ENCODE measurements around the gene EHMT1.

The EHMT1 gene

GRCh38 chr9:137676998-137677397 is 58.2 kb downstream of the EHMT1 start:
- DNase-seq: no peak

GRCh38 chr9:137678202-137678601 is 59.4 kb downstream of the EHMT1 start:
- DNase-seq: no peak

DNA sequence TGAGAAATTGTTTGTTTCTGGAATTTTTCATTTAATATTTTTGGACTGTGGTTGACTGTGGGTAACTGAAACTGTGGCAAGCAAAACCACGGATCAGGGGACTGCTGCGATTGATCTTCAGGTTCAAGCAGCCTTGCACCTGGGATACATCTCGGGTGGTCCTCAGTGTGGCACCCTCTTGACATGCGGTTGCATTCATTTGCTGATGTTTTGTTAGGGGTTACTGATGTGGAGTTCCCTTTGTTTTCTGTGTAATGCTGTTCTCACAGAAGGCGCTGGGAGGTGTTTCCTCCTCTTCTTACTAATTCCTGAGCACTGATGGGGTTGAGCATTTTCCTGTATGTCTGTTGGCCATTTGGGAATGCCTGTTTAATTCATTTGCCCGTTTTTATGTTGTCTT is 60.4 kb downstream of the EHMT1 start:
- DNase-seq: no peak

DNA sequence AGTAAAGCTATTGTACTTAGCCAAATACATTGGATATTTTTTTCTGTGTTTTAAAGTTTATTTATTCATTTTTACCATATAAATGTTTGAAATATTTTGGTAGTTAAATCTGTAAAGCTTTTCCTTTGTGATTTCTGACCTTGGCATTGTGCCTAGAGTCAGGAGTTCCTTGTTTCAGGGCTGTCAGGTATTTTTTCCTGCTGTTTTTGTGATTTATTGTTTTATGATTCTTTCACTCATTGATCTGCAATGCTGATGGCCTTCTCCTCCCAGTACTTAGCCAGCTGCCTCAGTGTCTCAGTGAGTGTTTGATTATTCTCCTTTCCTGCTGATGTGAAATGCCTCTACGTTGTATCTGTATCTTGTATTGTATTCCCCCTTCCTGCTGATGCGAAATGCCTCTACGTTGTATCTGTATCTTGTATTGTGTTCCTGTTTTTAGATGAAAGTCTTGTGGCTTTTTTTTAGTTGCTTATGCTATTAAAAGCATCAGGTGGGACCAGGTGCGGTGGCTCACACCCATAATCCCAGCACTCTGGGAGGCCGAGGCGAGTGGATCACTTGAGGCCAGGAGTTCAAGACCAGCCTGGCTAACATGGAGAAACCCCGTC is 61.0 kb downstream of the EHMT1 start:
- DNase-seq: no peak

GRCh38 chr9:137680444-137681358 is 61.9 kb downstream of the EHMT1 start:
- no peak for DNase-seq

DNA sequence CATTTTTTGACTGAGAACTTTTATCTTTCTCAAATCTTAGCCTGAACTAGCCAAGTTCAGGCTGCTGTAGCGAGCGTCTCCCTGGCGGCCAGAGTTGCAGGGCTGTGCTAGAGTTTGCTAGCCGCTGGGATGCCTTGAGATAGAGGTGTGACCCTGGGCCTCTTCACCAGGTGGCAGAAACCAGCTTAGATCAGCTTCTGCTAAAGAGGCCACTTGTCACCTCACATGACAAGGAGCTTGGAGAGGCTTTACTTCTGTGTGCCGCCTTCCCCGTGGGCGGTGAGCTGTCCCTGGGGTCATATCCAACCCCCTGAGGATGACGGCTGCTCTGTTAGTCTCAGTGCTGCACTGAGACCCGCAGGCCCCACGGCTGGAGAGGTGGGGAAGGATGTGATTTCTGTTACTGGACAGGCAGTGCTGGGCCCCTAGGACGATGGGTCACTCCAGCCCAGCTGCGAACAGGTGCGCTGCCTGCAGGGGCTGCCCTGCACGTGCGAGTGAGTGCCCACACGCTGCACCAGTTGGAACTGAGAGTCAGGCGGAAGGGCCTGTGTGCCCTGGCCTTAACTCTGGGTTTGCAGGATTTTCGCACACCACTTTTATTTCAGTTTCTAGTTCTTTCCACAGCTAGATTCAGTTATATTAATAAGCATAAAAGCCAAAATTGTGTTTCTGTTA is 63.8 kb downstream of the EHMT1 start:
- DNase-seq: no peak

DNA sequence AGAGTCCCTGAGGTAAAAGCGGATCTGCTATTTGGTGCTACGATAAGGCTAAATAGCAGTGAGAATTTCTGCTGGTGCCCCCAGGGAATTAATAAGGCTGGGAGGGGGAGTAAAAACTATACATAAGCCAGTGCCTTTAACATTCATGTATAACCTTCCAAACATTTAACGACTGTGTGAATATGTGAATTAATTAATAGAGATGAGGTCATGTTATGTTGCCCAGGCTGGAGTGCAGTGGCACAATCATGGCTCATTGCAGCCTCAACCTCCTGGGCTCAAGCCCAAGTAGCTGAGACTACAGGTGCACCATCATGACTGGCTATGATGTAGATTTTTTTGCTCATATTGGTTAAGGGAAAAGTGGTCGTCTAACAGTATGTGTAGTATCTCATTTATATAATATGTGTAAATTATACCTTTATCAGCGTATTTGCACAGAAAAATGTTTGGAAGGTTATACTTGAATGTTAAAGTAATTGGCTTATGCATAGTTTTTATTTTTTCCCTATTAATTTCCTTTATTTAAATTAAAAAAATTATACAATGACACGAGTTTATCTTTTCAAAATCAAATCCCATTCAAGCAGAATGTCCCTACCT is 64.6 kb downstream of the EHMT1 start:
- no peak for DNase-seq

DNA sequence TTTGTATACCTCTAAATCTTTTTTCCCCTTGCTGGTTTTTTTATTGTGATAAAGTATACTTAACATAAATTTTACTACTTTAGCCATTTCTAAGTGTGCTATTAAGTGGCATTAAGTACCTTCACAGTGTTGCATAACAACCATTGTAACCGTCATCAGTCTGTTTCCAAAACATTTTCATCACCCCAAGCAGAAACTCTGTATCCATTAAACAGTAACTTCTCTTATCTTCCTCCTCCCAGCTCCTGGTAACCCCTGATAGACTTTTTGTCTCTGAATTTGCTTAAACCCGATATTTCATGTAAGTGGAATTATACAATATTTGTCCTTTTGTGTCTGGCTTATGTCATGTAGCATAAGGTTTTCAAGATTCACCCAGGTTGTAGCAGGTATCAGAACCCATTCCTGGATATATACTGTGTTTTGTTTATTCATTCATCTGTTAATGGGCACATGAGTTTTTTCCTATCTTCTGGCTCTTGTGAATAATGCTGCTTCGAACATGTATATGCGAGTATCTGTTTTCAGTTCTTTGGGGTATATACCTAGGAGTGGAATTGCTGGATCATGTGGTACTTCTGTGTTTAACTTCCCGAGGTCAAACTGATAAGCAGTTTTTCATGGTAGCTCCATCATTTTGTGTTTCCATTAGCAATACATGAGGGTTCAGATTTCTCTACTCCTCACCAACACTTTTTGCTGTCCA is 66.4 kb downstream of the EHMT1 start:
- no peak for DNase-seq

- no peak for DNase-seq
Measured at GRCh38 chr9:137685741-137686420, 67.1 kb downstream of the EHMT1 start.

- DNase-seq: no peak
Measured at GRCh38 chr9:137688261-137688660, 69.5 kb downstream of the EHMT1 start.

GRCh38 chr9:137688725-137689124 is 69.9 kb downstream of the EHMT1 start:
- DNase-seq: no peak

- no peak for DNase-seq
Measured at GRCh38 chr9:137689745-137690529, 71.1 kb downstream of the EHMT1 start.

- no peak for DNase-seq
Measured at GRCh38 chr9:137690930-137691645, 72.3 kb downstream of the EHMT1 start.

- DNase-seq: no peak
Measured at GRCh38 chr9:137691646-137692351, 73.0 kb downstream of the EHMT1 start.

GRCh38 chr9:137694236-137694959 is 75.6 kb downstream of the EHMT1 start:
- DNase-seq: no peak

DNA sequence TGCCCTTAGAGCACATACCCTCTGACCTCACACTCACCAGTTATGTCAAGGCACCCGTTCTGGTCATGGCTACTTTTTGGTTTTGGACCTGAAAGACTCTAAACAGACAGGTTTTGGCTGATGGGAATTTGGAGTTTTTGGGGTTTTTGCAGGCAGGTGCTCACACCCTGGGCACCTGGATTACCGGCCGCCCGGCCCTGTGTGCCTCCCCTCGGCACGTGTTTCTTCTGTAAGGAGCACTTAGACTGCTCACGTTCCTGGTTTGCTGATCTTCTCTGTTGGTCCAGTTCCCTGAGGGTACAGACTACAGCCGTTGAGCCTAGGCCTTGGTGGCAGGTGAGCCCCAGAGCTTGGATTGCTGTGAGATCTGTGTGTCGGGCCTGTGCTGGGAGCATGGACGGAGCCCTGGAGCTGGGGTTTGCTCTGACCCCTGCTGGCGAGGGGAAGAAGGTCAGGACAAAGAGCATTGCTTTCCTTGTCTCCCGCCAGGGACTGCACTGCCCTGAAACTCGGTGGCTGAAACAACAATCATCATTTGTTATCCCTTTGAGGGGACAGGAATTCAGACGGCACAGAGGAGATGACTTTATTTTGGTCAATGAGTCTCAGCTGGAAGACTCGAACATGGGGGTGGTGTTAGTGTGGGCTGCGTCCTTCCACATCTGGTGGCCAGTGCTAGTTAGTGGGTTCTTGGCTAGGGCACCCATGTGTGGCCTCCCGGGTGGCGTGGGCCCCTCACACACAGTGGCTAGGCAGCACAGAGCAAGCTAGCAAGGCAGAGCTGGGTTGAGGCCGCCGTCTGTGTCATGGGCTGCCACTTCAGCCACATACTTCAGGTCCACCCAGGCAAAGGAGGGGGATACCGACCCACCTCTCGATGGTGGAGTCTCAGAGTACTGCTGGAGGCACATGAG is 76.4 kb downstream of the EHMT1 start:
- DNase-seq: no peak

- DNase-seq: no peak
Measured at GRCh38 chr9:137696136-137696925, 77.5 kb downstream of the EHMT1 start.

All from NCI-H1694 treated with DMSO at 0.1 percent for 48 hours (cell line).